MM.1S (cell line): ENCODE measurements around the gene GPR108.

Source experiments
- CTCF ChIP-seq: fragments of 300-600 bp; sonication (generic); IDR thresholded peaks from 2 replicates; pipeline ENCODE4 v1.5.1; 2016; ENCODE audit warnings: antibody characterized with exemption, low read length, mixed read lengths
- EZH2 ChIP-seq: fragments of 300-600 bp; sonication (generic); optimal IDR thresholded peaks from 2 replicates; pipeline ENCODE3; 2017; ENCODE audit warnings: low read depth, mild to moderate bottlenecking, antibody characterized with exemption, low read length, mixed read lengths

DNA sequence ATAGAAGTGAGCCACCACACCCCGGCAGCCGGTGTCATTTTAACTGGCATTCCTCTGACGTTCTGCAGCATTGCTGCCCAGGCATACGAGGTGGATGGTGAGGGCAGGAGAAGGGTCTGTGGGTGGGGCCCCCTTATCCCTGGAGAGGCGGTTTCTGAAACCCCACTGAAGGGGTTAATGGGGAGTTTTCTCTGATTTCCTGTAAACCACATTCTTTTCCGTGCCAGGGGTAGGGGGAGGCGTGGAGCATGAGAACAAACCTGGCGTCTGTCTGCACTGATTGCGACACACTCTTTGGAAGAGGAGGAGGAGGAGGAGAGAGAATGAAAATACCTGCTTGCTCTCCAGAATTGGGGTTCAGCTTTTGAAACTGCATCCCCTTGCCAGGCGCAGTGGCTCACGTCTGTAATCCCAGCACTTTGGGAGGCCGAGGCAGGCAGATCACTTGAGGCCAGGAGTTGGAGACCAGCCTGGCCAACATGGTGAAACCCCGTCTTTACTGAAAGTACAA, 14.2 kb downstream of the GPR108 start:
- TF ChIP-seq CTCF (no peak), EZH2 (no peak)
